SH-SY5Y (cell line): Measurements from ENCODE around the gene RAB19.

Source experiments
- GATA2 ChIP-seq: IDR thresholded peaks from 2 replicates; pipeline ENCODE4 v1.6.1; 2011; ENCODE audit warnings: mild to moderate bottlenecking, low read depth, low read length
- GATA3 ChIP-seq: IDR thresholded peaks from 2 replicates; pipeline ENCODE4 v1.6.1; 2011; ENCODE audit warnings: low read depth, mild to moderate bottlenecking, low read length, moderate library complexity

- TF ChIP-seq GATA3 (no peak), GATA2 (no peak)
These were observed 34.6 kb upstream of the RAB19 start for GRCh38 chr7:140369294-140369693.
